HG03520 (cell line): ENCODE data around the gene OOSP3.
"Not testable (repeated sequence)": the region's sequence is repeated elsewhere in the genome, so short reads cannot be mapped to it uniquely, and the experiment has no call there.

Experiments
- ATAC-seq: cut with Tn5 transposase; IDR thresholded peaks from one replicate; pipeline ENCODE4 v1.9.1; 2021; ENCODE audit warnings: mild to moderate bottlenecking, moderate library complexity; ENCODE audit not compliant: unreplicated experiment

The OOSP3 gene

DNA sequence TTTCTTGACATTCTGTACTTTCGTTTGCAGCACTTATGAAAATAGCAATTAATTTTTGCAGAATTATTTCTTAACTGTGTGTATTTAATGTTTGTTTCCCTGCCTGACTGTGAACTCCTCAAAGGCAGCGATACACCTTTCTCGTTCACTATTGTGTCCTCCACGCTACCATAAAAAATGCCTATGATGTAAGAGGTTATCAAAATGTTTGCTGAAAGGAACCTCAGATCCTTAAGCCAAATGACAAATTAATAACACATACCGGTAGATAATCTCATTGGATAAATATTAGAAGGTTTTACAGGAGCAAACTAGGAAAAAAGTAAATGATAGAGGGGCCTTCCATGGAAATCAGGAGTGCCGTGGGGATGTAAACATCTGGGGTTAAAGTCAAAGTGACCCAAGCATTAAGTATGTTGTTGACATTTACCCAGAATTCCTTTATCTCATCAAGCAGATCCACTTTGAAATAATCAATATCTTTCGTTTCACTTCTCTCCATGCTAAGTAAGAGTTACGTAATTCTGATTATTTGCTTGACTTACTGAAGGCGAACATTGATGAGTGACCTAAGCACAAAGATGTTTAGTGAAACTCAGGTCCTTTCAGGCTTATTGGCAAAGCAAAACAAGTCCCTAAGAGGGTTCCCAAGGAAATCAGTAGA is 2.6 kb upstream of the OOSP3 start:
- ATAC-seq, result no peak

DNA sequence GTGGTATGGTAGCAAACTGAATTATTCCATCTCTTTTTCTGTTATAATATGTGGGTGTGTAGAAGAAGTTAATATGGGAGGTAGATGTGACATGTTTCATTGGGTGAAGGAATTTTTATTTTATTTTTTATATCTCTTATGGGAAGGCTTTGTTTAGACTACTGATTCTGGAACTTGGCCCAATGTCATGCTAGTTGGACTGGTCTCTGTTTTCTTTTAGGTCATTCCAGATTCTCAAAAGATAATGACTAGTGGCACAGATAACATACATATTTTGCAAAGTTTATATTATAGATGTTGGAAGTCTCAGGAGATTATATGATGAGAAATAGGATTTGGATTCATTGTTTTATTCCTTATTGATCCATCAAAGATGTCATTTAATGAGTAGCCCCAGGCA is 1.3 kb upstream of the OOSP3 start:
- ATAC-seq, result no peak

DNA sequence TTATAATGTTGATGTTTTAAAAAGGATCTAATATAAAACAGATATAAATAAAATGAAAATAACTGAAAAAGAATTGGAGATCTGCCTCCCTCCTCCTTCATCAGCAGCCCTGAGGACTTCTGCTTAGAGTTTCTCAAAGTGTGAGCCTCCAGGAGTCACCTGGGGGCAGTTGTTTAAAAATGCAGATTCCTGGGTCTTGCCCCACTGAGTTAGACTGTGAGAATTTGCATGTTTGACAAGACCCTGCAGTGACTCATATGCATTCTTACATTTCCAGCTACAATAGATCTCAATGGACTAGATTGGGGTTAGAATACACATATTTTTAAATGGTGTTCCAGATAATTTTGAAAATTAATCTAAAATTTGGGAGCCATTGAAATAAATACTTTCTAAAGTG is 798 bp upstream of the OOSP3 start:
- ATAC-seq, result no peak

DNA sequence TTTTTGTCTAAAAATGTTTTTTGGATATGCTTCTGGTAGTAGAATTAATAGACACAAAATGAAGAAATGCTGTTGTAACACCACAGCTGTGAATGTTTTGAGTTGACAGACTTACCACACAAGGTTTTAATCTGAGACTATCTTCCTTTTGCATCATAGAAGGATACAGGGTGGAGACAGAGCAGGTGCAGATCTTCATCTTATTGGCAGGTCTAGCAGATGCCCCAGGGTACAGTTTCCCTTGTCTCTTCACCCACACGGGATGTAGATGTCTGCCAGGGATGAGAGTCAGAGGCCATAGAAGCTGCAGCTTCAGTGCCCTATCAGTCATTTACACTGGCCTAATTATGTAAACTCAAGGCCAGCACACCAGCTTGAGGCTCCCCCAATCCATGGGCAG is 985 bp downstream of the OOSP3 start:
- no peak for ATAC-seq

DNA sequence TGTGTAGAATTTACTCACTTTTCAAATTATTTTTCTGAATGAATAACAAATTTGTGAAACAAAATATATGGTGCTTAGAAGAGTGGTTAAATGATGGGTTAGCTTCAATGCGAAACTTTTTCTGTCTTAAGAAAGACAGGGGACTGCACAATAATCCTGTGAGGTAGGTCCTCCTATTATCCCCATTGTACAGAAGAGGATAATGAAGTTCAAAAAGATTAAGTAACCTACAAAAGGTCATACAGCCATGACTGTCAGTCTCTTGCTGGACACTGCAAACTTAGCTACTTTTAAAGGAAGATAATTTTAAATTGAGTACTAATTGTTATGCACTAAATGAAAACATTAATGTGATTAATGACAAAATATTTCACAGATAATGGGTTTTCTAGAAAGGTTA is 5.0 kb downstream of the OOSP3 start:
- no peak for ATAC-seq

DNA sequence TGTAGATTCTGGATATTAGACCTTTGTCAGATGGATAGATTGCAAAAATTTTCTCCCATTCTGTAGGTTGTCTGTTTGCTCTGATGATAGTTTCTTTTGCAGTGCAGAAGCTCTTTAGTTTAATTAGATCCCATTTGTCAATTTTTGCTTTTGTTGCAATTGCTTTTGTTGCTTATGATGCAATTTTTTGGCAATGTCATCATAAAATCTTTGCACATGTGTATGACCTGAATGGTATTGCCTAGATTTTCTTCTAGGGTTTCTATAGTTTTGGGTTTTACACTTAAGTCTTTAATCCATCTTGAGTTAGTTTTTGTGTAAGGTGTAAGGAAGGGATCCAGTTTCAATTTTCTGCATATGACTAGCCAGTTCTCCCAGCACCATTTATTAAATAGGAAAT is 8.6 kb downstream of the OOSP3 start:
- not testable (repeated sequence) for ATAC-seq

DNA sequence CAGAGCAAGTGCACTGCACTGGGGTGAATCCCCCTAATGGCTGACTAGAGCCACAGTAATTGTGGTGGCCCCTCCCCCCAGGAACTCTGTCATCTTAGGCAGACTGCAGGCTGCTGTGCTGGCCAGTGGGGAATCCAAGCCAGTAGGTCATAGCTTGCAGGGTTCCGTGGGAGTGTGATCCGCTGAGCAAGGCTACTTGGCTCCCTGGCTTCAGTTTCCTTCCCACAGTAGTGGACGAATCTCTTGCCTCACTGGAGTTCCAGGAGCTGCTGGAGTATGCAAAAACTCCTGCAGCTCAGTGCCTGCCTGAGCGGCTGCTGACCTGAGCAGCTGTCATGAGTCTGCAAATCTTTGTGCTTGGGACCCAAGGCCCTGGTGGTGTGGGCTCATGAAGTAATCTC is 13.2 kb downstream of the OOSP3 start:
- no peak for ATAC-seq

DNA sequence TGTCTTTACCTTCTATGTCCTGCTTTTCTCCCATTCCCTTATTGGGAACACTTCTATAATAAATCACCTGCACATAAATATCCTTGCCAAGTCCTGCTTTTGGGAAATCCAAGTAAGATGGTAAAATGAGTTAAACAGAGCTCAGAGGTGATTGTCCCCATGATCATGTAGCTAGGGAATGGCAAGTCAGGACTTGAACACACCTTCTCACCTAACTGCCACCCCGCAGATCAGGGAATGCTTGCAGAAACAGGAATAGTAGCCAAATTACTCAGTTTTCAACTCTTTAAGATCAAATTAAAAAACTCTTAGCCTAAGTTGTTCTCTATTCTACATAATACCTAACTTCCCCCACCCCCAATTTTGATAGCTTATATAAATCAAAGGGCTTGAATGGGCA is 16.0 kb downstream of the OOSP3 start:
- ATAC-seq, result no peak

DNA sequence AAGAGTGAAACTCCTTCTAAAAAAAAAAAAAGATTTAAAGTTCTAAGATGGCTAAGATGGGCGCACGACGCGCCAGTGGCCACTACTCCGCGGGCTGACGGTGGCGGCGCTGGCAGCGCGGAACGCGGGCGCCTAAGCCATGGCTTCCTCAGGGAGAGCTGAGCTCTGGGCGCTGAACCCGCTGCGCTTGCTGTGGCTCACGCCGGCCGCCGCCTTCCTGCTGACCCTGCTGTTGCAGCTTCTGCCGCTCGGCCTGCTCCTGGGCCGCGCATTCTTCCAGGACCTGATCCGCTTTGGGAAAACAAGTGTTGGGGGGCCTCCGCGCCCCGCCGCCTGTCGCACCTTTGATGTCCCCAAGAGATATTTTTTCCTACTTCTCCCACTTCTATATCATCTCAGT is 19.5 kb downstream of the OOSP3 start:
- ATAC-seq, result no peak

DNA sequence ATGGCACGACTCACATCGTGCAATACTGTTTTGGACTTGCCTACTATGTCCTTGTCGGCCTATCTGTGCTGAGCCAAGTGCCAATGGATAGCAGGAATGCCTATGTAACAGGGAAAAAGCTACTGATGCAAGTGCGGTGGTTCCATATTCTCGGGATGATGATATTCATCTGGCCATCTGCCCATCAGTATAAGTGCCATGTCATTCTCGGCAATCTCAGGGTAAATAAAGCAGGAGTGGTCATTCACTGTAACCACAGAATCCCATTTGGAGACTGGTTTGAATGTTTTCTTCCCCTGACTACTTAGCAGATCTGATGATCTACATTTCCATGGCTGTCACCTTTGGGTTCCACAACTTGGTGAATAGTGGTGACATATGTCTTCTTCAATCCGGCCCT is 20.1 kb downstream of the OOSP3 start:
- ATAC-seq, result no peak

DNA sequence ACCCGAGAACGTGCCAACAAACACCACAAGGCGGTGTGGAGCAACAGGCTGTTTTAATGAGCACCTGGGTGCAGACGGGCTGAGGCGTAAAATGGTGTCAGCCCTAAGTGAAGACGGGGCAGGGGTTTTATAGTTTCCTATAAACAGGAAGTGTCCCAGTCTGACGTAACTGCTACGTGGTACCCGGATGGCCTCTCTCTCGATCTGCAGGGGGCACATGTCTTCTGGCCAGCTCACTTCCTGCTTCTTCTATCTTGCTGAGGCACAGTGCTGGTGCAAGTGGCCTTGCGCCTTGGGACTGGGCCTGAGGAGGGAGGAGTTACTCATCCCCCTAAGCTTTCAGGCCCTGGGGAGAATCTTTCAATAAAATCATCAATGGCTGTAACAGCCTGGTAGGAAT is 20.9 kb downstream of the OOSP3 start:
- no peak for ATAC-seq

DNA sequence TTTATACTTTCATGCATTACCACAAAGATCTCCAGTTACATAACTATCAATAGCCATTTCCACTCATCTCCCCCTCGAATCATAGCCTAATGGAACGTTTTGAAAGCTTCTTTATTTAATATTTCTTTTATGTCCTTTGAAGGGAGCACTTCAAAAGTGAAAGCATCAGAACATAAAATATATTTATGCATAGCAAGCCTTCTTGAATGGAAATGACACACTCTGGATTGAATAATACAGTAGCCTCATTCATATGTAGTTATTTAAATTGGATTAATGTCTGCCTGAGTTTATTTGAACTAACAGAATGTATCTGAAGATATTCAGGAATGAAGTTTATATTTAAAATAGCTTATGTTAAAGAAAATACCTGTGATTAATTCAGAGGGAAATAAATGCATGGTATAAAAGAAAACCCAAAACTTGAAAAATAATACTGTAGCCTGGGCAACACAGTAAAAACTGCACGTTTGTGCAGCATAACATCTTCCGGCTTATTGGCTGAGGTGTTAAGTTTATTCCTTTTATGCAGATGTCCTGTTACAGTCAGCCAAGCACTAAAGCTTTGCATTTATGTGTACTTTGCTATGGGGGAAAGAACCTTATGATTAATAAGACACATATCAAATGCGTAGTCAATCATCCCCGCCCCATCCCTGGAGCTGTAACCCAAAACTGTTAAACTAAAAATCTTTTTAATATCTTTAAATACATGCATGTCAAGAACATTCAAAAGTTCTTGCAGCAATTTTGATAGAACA is 22.0 kb downstream of the OOSP3 start:
- no peak for ATAC-seq

DNA sequence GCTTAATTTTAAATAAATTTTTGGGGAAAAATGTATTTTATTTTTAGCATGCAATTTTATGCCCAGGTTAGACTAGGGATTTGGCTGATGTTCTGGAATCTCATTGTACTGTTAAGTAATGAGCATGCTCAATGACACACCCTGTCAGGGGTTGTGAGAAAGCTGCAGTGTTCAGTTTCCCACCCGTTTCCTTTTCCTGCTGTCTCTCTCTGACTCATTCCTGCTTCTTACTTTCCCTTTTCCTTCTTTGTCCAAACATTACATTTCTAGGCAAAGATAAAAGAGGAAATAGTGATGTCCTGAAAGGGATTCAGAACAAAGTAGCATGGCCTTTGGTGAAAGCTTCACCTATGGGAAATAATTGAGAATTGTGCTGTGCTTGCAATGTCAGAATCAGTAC is 22.7 kb downstream of the OOSP3 start:
- ATAC-seq, result no peak

DNA sequence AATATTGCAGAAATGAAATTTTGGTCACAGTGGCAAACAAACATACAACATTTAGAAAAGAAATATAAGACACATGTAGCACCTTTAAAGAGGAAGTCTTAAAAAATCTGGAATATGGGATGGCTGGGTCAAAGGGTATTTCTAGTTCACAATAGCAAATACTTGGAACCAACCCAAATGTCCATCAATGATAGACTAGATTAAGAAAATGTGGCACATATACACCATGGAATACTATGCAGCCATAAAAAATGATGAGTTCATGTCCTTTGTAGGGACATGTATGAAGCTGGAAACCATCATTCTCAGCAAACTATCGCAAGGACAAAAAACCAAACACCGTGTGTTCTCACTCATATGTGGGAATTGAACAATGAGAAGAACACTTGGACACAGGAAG is 25.0 kb downstream of the OOSP3 start:
- ATAC-seq, result not testable (repeated sequence)

DNA sequence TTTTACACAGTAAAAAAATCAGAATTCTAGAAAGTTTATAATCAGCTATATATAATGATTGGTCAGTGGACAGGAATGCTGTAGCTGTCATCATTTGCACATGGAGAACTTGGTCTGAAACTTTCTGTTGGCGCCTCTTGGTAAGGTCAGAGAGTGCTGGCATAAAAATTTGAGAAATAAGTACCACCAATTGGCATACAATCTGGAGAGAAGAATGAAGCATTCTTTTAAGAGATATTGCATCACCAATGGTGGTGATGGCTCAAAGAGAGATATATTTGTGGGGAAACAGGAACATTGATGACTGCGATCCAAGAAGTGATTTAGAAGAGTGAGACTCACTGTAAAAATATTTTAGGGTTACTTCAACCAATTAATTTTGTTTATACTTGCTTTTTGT is 39.9 kb downstream of the OOSP3 start:
- no peak for ATAC-seq

DNA sequence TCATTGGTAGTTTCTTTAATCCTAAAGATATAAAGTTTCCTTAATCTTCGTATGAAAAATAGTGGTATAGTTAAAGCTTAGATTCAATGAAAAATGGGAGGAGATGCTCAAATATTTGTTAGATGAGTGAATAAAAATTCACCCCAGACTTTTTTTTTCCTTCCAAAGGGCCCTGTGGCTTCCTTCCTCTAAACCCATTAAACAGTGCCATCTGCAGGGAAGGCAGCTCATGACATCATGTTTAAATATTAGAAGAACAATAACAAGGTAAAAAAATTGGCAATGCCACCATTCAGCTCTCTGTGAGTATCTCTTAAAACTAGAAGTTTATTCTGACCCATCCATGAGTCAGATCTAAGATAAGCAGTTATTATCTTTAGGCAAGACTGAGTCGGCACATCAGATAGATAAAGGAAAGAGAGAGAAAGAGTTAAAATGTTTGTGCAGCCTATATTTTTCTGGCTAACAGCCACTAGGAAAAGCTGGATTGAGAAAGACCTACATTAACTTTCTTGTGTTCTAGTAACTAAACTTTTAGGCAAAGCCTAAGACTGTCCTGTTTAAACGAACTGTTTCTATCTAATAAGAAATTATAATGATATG is 40.5 kb downstream of the OOSP3 start:
- ATAC-seq, result no peak

DNA sequence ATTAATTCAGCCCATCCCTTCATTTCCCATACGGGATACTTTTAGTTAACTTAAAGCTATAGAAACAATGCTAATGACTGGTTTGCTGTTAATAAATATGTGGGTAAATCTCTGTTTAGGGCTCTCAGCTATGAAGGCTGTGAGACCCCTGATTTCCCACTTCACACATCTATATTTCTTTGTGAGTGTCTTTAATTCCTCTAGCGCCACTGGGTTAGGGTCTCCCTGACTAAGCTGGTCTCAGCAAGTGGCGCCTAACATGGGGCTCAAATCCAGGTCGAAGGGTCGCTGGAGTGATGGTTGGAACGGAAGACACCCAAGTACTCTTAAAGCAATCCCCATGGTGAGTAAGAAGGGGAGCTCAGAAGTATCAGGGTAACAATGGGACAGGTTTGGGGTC is 45.2 kb downstream of the OOSP3 start:
- no peak for ATAC-seq

DNA sequence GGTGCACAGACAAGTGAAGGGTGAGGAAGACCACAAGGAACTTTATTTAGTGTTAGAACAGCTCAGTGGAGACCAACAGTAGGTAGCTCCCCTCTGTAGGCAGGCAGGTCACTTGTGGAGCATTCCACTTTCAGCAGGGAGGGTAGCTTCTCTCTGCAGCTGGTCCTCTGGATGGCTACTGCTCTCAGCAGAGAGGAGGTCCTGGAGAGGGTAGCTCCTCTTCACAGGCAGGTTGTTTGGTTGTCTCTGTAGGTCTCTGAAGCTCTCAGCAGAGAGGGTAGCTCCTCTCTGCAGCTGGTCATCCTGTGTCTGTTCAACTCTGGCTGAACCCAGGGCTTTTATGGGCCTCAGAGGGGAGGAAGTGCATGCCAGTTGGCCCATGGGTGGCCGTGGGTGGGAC is 53.1 kb downstream of the OOSP3 start:
- ATAC-seq, result no peak

DNA sequence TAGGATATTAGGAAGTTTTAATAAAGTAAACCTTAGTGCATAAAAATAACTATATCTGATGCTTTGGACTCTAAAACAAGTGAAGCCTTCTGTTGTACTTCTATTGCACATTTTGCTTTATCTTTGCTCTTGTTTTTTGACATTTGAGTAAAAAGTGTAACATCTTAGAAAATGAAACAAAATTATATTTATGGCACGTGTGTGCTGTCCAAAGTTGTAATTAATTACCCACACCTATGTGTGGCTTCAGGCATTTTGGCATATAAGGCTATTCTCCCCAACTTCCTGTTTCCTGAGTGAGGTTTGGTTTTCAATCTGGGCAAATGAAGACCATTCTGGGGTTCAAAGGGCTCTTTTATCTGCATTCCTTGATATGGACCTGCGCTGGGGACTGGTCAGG is 59.5 kb downstream of the OOSP3 start, which contains the start of gene OOSP1:
Gene OOSP1, plus strand, starts transcription at position 301 of the 400 bp plus-strand sequence. Its CDS starts 23 bp downstream, at position 324.
- ATAC-seq, result no peak

DNA sequence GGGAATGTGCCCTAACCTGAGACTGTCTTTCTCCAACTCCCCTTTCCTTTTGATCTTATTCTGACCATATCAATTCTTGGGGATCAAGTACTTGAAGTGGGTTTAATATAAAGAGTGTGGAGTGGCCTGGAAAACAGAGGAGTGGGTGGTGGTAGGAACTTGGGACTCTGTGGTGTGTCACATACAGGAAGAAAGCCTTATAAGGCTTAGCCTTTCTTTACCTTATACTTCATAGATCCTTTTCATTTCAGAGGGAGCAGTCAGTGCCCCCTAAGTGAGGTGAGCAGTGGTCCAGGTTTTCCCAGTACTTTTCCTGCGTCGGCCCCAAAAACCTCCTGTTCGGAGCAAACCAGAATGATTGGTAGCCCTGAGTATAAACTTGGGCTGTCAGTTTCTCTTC is 60.1 kb downstream of the OOSP3 start:
- no peak for ATAC-seq

DNA sequence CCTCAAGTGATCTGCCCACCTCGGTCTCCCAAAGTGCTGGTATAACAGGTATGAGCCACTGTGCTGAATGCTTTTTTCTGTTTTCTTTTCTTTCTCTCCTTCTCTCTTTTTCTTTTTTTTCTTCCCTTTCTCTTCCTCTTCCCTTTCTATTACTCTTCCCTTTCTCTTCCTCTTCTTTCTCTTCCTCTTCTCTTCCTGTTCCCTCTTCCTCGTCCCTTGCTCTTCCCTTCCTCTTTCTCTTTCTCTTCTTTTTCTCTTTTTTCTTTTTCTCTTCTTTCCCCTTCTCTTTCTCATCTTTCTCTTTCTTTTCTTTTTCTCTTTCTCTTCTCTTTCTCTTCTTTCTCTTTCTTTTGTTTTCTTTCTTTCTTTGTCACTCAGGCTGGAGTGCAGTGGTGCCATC is 60.9 kb downstream of the OOSP3 start:
- no peak for ATAC-seq

DNA sequence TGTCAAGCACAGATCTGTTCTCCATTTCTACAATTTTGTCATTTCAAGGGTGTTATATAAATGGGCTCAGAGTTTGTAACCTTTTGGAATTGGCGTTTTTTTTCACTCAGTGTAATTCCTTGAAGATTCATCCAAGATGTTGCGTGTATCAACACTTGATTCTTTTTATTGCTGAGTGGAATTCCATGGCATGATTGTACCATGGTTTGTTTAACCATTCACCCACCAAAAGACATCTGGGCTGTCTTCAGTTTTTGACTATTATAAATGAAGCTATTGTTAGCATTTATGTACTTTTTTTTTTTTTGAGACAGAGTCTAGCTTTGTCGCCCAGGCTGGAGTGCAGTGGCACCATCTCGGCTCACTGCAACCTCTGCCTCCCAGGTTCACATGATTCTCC is 62.5 kb downstream of the OOSP3 start:
- no peak for ATAC-seq
